Tibial artery (tissue), 4 donors: ENCODE data around the gene PRSS27.
A peak's percentile ranks its signal among the peaks of the same experiment; 100 is the strongest.

Source experiments
- DNase-seq, 2 donors: peaks; one replicate each; pipeline ENCODE4 v3.0.0-alpha.2; 2019
- H3K27ac ChIP-seq, 2 donors: fragments of 200-600 bp; sonication (generic) in 1 of 2; 1 replicate in 1 of 2; 2 replicates in 1 of 2; pipeline ENCODE4 v1.5.1; 2018 to 2019; ENCODE audit warnings: mild to moderate bottlenecking in 1 of 2
- H3K27me3 ChIP-seq, 2 donors: fragments of 200-600 bp; sonication (generic) in 1 of 2; one replicate each; pipeline versions ENCODE4 v1.5.1 to v1.6.0; 2016 to 2019
- H3K36me3 ChIP-seq, 3 donors: fragments of 200-600 bp; sonication (generic) in 2 of 3; one replicate each; pipeline ENCODE4 v1.5.1; 2016 to 2019; ENCODE audit warnings: mild to moderate bottlenecking in 2 of 3
- H3K4me1 ChIP-seq, 4 donors: fragments of 200-600 bp; sonication (generic) in 2 of 4; 1 replicate in 3 of 4; 2 replicates in 1 of 4; pipeline ENCODE4 v1.5.1; 2016 to 2019
- H3K4me3 ChIP-seq, 2 donors: fragments of 200-600 bp; sonication (generic) in 1 of 2; 1 replicate in 1 of 2; 2 replicates in 1 of 2; pipeline ENCODE4 v1.5.1; 2018 to 2019; ENCODE audit warnings: mild to moderate bottlenecking in 2 of 2
- H3K9me3 ChIP-seq, 3 donors: fragments of 200-600 bp; sonication (generic) in 1 of 3; one replicate each; pipeline ENCODE4 v1.5.1; 2016 to 2019
- CTCF ChIP-seq, 2 experiments: fragments of 200-600 bp in 1 of 2; fragments of 450-650 bp in 1 of 2; IDR thresholded peaks; one replicate each; pipeline ENCODE4 v1.5.1; 2017 to 2019; ENCODE audit warnings: antibody characterized with exemption in 2 of 2, mild to moderate bottlenecking in 1 of 2, moderate library complexity in 1 of 2
- intact Hi-C: fragments of 100-400 bp; cut with DNase I; formaldehyde crosslinking; loops from one replicate; pipeline ENCODE4 v1.15.0; 2023; ENCODE audit warnings: low total_unique reads

The PRSS27 gene

GRCh38 chr16:2712546-2712945, 7.5 kb downstream of the PRSS27 start:
- H3K36me3 ChIP-seq = peaks cover 14 to 28% (median 26%) of the 10 kb centered on the region in 3 donors

GRCh38 chr16:2712063-2712441, 8.0 kb downstream of the PRSS27 start:
- Histone ChIP-seq H3K4me3 (no peak overlapping the region), H3K27ac (no peak overlapping the region), H3K27me3 (peaks cover 0 to 20% of the 10 kb centered on the region in 2 donors), H3K9me3 (no peaks in the 10 kb centered on the region), H3K4me1 (peaks cover 0 to 6% (median 3%) of the 10 kb centered on the region in 4 donors), H3K36me3 (peaks cover 19 to 33% (median 31%) of the 10 kb centered on the region in 3 donors)
- no peak for TF ChIP-seq CTCF (IDR thresholded peaks at IDR 0.05)
- DNase-seq = no peak
- intact Hi-C loops = no loop called here

More at GRCh38 chr16:2712546-2712945, 7.5 kb downstream of the PRSS27 start:
- Histone ChIP-seq H3K9me3 (no peaks in the 10 kb centered on the region), H3K27me3 (peaks cover 0 to 20% of the 10 kb centered on the region in 2 donors), H3K4me3 (no peak overlapping the region), H3K4me1 (peaks cover 0 to 6% (median 3%) of the 10 kb centered on the region in 4 donors), H3K27ac (no peak overlapping the region)
- intact Hi-C loops = no loop called here
- no peak for DNase-seq
- no peak for TF ChIP-seq CTCF (IDR thresholded peaks at IDR 0.05)

GRCh38 chr16:2711370-2712062, 8.5 kb downstream of the PRSS27 start:
- peaks cover 0 to 15% of the 10 kb centered on the region in 2 donors for H3K27me3 ChIP-seq
- H3K4me3 ChIP-seq = no peak overlapping the region
- no peaks in the 10 kb centered on the region for H3K9me3 ChIP-seq
- peaks cover 21 to 39% (median 33%) of the 10 kb centered on the region in 3 donors for H3K36me3 ChIP-seq
- intact Hi-C loops = no loop called here
- no peak overlapping the region for H3K27ac ChIP-seq
- peak in 1 of 2 donors; percentile 55 for DNase-seq
- no peak for TF ChIP-seq CTCF (IDR thresholded peaks at IDR 0.05)
- peaks cover 0 to 6% (median 3%) of the 10 kb centered on the region in 4 donors for H3K4me1 ChIP-seq

GRCh38 chr16:2710711-2711231, 9.3 kb downstream of the PRSS27 start:
- no peak overlapping the region for H3K4me3 ChIP-seq
- H3K4me1 ChIP-seq = peaks cover 0 to 5% (median 2%) of the 10 kb centered on the region in 4 donors
- peaks cover 0 to 7% of the 10 kb centered on the region in 2 donors for H3K27me3 ChIP-seq
- no peaks in the 10 kb centered on the region for H3K9me3 ChIP-seq
- DNase-seq = no peak
- peaks cover 22 to 46% (median 39%) of the 10 kb centered on the region in 3 donors for H3K36me3 ChIP-seq
- no peak for TF ChIP-seq CTCF (IDR thresholded peaks at IDR 0.05)
- no peak overlapping the region for H3K27ac ChIP-seq
- intact Hi-C loops = no loop called here

- Histone ChIP-seq H3K4me1 (no peaks in the 10 kb centered on the region), H3K4me3 (no peak overlapping the region), H3K9me3 (no peaks in the 10 kb centered on the region), H3K27ac (no peak overlapping the region), H3K36me3 (peaks cover 28 to 52% (median 45%) of the 10 kb centered on the region in 3 donors), H3K27me3 (peaks cover 0 to 1% of the 10 kb centered on the region in 2 donors)
- TF ChIP-seq CTCF (IDR thresholded peaks at IDR 0.05) = no peak
- peak in 1 of 2 donors; percentile 58 for DNase-seq
- intact Hi-C loops = no loop called here
These were observed 9.9 kb downstream of the PRSS27 start for GRCh38 chr16:2710021-2710710.
